ENCODE data around the gene XDH. TPM values are rescaled to one million over a fixed set of nuclear protein-coding genes. Genes with fewer than 3 reads are reported as not detected.

The XDH gene
- total RNA-seq, 1 experiment from 2014 or later, result 47.5 TPM

DNA sequence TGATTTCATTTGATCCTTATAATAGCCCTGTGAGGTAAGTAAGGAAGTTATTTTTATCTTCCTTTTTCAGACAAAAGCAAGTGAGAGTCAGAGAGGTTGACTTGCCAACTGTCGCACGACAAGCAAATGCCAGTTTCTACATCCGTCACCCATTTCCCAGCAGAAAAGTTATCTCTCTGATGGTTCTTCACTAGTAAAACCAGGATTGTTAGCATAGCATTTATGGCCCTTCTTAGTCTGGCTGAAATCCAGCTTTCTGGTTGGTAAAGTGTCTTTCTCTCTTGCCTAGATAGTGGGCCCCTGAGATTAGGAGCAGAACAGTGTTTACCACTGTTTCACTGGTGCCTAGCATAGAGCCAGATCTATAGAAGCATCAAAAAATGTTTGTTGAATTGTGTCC is 7.1 kb upstream of the XDH start:
- H3K27ac Mint-ChIP-seq (ENCODE audit: low read depth, unreplicated experiment), result no peak overlapping the region

DNA sequence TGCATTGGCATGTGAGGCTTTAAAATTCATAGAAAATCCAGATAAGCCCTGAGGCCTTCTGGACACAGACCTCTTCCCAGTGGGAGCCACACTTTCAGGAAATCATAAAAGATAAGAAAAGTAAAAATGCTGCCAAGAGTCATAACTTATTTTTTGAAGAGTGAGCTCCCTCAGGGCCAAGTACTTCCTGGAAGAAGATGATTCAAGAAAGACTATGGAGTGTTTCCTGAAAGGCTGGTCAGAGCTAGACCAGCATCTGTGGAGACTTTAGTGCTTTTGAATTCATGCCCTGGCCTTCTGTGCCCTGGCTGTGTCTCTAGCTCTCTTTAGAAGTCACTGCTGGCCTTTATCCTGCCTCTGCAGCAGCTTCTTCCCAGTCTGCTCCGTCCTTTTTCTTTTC is 6.4 kb upstream of the XDH start:
- Mint-ChIP-seq H3K4me3 (ENCODE audit: unreplicated experiment) (no peak overlapping the region), H3K9me3 (ENCODE audit: unreplicated experiment) (peaks cover 11% of the 10 kb centered on the region), H3K36me3 (ENCODE audit: insufficient read depth, unreplicated experiment) (no peaks in the 10 kb centered on the region), H3K4me1 (ENCODE audit: insufficient read depth, unreplicated experiment) (peaks cover 8% of the 10 kb centered on the region), H3K27me3 (ENCODE audit: insufficient read depth, unreplicated experiment) (no peaks in the 10 kb centered on the region), H3K27ac (ENCODE audit: low read depth, unreplicated experiment) (no peak overlapping the region)
- TF ChIP-seq, protein P1, sequence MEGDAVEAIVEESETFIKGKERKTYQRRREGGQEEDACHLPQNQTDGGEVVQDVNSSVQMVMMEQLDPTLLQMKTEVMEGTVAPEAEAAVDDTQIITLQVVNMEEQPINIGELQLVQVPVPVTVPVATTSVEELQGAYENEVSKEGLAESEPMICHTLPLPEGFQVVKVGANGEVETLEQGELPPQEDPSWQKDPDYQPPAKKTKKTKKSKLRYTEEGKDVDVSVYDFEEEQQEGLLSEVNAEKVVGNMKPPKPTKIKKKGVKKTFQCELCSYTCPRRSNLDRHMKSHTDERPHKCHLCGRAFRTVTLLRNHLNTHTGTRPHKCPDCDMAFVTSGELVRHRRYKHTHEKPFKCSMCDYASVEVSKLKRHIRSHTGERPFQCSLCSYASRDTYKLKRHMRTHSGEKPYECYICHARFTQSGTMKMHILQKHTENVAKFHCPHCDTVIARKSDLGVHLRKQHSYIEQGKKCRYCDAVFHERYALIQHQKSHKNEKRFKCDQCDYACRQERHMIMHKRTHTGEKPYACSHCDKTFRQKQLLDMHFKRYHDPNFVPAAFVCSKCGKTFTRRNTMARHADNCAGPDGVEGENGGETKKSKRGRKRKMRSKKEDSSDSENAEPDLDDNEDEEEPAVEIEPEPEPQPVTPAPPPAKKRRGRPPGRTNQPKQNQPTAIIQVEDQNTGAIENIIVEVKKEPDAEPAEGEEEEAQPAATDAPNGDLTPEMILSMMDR (IDR thresholded peaks at IDR 0.05; ENCODE audit: unreplicated experiment), result no peak
- intact Hi-C loops (cut with micrococcal nuclease), result no loop called here
- no peak for DNase-seq (ENCODE audit: unreplicated experiment)
- ChIA-PET POLR2A (no interaction called here), CTCF (interaction anchor here (0.6 to 1.9 kb wide), 2 partner anchors 102 to 1054 kb away, joined by 3 to 5 read pairs; no protein-coding TSS in a partner anchor)
- BruUV-seq (replicated peaks), result no TSS peak

More for the DNA sequence above, 7.1 kb upstream of the XDH start:
- BruUV-seq (replicated peaks), result no TSS peak
- Mint-ChIP-seq H3K9me3 (ENCODE audit: unreplicated experiment) (peaks cover 11% of the 10 kb centered on the region), H3K27me3 (ENCODE audit: insufficient read depth, unreplicated experiment) (no peaks in the 10 kb centered on the region), H3K4me1 (ENCODE audit: insufficient read depth, unreplicated experiment) (peaks cover 3% of the 10 kb centered on the region), H3K36me3 (ENCODE audit: insufficient read depth, unreplicated experiment) (no peaks in the 10 kb centered on the region), H3K4me3 (ENCODE audit: unreplicated experiment) (no peak overlapping the region)
- ChIA-PET POLR2A (no interaction called here), CTCF (interaction anchor here (1.9 kb wide), 1 partner anchor 101 kb away, joined by 5 read pairs; no protein-coding TSS in a partner anchor)
- no peak for DNase-seq (ENCODE audit: unreplicated experiment)
- TF ChIP-seq, protein P1 (IDR thresholded peaks at IDR 0.05; ENCODE audit: unreplicated experiment), result no peak
- intact Hi-C loops (cut with micrococcal nuclease), result no loop called here

DNA sequence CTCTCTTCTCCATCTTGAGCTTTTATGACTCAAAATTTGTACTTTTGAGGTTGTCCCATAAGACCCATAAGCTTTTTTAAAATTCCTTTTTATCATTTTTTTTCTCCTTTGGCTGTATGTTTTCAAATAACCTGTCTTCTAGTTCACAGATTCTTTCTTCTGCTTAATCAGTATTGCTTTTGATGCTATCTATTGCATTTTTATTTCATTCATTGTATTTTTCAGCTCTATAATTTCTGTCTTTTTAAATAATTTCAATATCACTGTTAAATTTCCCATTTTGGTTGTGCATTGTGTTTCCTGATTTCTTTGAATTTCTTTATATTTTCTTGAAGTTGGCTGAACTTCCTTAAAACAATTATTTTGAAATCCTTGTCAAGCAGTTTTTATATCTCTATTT is 4.8 kb upstream of the XDH start:
- no peak overlapping the region for H3K27ac Mint-ChIP-seq (ENCODE audit: low read depth, unreplicated experiment)
- no peaks in the 10 kb centered on the region for H3K36me3 Mint-ChIP-seq (ENCODE audit: insufficient read depth, unreplicated experiment)
- no peak for DNase-seq (ENCODE audit: unreplicated experiment)
- intact Hi-C loops (cut with micrococcal nuclease), result loop anchor here (5.0 kb wide), 1 partner anchor 718 kb away; no protein-coding TSS in a partner anchor
- H3K9me3 Mint-ChIP-seq (ENCODE audit: unreplicated experiment), result peaks cover 11% of the 10 kb centered on the region
- no peaks in the 10 kb centered on the region for H3K27me3 Mint-ChIP-seq (ENCODE audit: insufficient read depth, unreplicated experiment)
- H3K4me1 Mint-ChIP-seq (ENCODE audit: insufficient read depth, unreplicated experiment), result peaks cover 23% of the 10 kb centered on the region
- TF ChIP-seq, protein P1 (IDR thresholded peaks at IDR 0.05; ENCODE audit: unreplicated experiment), result no peak
- POLR2A ChIA-PET, result interaction anchor here (0.7 to 0.9 kb wide), 3 partner anchors 34 to 589 kb away, joined by 3 to 4 read pairs (median 3); no protein-coding TSS in a partner anchor
- CTCF ChIA-PET, result interaction anchor here (0.9 kb wide), 1 partner anchor 309 kb away, joined by 4 read pairs; no protein-coding TSS in a partner anchor
- no peak overlapping the region for H3K4me3 Mint-ChIP-seq (ENCODE audit: unreplicated experiment)
- BruUV-seq (replicated peaks), result no TSS peak

DNA sequence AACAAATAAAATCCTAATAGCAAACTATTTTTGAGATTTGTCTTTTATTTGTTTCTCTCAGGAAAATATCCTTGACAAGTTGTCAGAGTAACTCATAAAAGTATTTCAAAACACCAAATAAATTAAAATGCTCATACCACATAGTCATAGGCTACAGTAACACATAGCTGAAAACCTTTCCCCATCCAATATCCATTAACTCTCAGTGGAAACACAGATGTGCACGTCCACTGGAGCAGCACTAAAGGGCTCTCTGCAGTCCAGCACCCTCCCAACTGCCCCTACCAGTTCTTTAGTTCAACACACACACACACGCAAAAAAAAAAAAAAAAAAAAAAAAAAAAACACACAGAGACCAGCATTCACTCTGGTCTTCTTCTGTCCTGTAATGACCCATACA is 879 bp upstream of the XDH start:
- Mint-ChIP-seq H3K36me3 (ENCODE audit: insufficient read depth, unreplicated experiment) (no peaks in the 10 kb centered on the region), H3K27me3 (ENCODE audit: insufficient read depth, unreplicated experiment) (no peaks in the 10 kb centered on the region), H3K27ac (ENCODE audit: low read depth, unreplicated experiment) (no peak overlapping the region), H3K4me1 (ENCODE audit: insufficient read depth, unreplicated experiment) (peaks cover 38% of the 10 kb centered on the region), H3K9me3 (ENCODE audit: unreplicated experiment) (peaks cover 11% of the 10 kb centered on the region), H3K4me3 (ENCODE audit: unreplicated experiment) (no peak overlapping the region)
- no peak for DNase-seq (ENCODE audit: unreplicated experiment)
- TF ChIP-seq, protein P1 (IDR thresholded peaks at IDR 0.05; ENCODE audit: unreplicated experiment), result no peak
- ChIA-PET CTCF (interaction anchor here (0.7 to 4.6 kb wide), 8 partner anchors 10 to 109 kb away, joined by 3 to 46 read pairs (median 5); no protein-coding TSS in a partner anchor), POLR2A (interaction anchor here (0.6 to 5.2 kb wide), 8 partner anchors 11 to 529 kb away, joined by 3 to 36 read pairs (median 10); no protein-coding TSS in a partner anchor)
- intact Hi-C loops (cut with micrococcal nuclease), result loop anchor here (2.0 to 5.0 kb wide), 2 partner anchors 61 to 722 kb away; no protein-coding TSS in a partner anchor
- BruUV-seq (replicated peaks), result no TSS peak

All from MCF 10A (cell line).